IMR-90 (cell line): ENCODE results near the gene ARHGAP15. TPM values are rescaled to one million over a fixed set of nuclear protein-coding genes. Genes with fewer than 3 reads are reported as not detected.

ENCODE experiments used
- ATAC-seq: fragments of 200-7000 bp; cut with Tn5 transposase; 2 replicates; pipeline ENCODE4 v1.9.1; 2020; ENCODE audit warnings: low read depth, mild to moderate bottlenecking, moderate library complexity
- BruUV-seq: library from RNA; stranded (reverse); fragments of 400-500 nt; replicated peaks from 2 replicates; lab custom pipeline; 2021; lab: Mats Ljungman, UMichigan
- CTCF ChIA-PET: fragments of 300-600 bp; formaldehyde crosslinking; extraction: SDS; loops from one replicate; lab custom pipeline; 2021; ENCODE audit warnings: antibody characterized with exemption; lab: Yijun Ruan, JAX
- POLR2A ChIA-PET: fragments of 300-600 bp; sonication (Branson Sonifier 250); formaldehyde crosslinking; loops from one replicate; lab custom pipeline; 2022; ENCODE audit warnings: antibody characterized with exemption; ENCODE audit not compliant: unreplicated experiment; lab: Charles Lee
- DNase-seq: peaks from one replicate; pipeline ENCODE4 v3.0.0; 2013
- H2AFZ ChIP-seq: replicated peaks from 2 replicates; pipeline ENCODE3; 2013; ENCODE audit warnings: low read length, mild to moderate bottlenecking; ENCODE audit not compliant: poor library complexity
- H2AK5ac ChIP-seq: 2 replicates; pipeline ENCODE4 v1.6.1; 2013; ENCODE audit warnings: low read depth, low read length, inconsistent platforms
- H2AK9ac ChIP-seq: replicated peaks from 2 replicates; pipeline ENCODE3; 2013; ENCODE audit warnings: mild to moderate bottlenecking, low read depth, low read length, moderate library complexity; ENCODE audit not compliant: poor library complexity
- H2BK120ac ChIP-seq: 2 replicates; pipeline ENCODE4 v1.6.1; 2013; ENCODE audit warnings: low read depth, low read length, inconsistent platforms
- H2BK15ac ChIP-seq: 3 replicates; pipeline ENCODE4 v1.6.1; 2013; ENCODE audit warnings: low read depth, low read length, inconsistent platforms
- H2BK20ac ChIP-seq: 2 replicates; pipeline ENCODE4 v1.6.1; 2013; ENCODE audit warnings: low read depth, mild to moderate bottlenecking, inconsistent platforms, low read length, moderate library complexity
- H2BK5ac ChIP-seq: 2 replicates; pipeline ENCODE4 v1.6.1; 2013; ENCODE audit warnings: mild to moderate bottlenecking, low read depth, low read length, inconsistent platforms; ENCODE audit not compliant: poor library complexity, severe bottlenecking
- H3K14ac ChIP-seq: replicated peaks from 2 replicates; pipeline ENCODE4 v1.6.1; 2013; ENCODE audit warnings: low read depth, low read length, inconsistent platforms
- H3K18ac ChIP-seq: 2 replicates; pipeline ENCODE4 v1.6.1; 2013; ENCODE audit warnings: low read depth, low read length, control low read depth
- H3K23ac ChIP-seq: 2 replicates; pipeline ENCODE4 v1.6.1; 2013; ENCODE audit warnings: low read depth, low read length, inconsistent platforms
- H3K27ac ChIP-seq: 2 replicates; pipeline ENCODE4 v1.5.1; 2013; ENCODE audit warnings: mild to moderate bottlenecking, control low read depth, low read length; ENCODE audit not compliant: insufficient read depth
- H3K27me3 ChIP-seq: 2 replicates; pipeline ENCODE4 v1.6.1; 2013; ENCODE audit warnings: low read length; ENCODE audit not compliant: control insufficient read depth, insufficient read depth
- H3K36me3 ChIP-seq: 2 replicates; pipeline ENCODE4 v1.6.1; 2013; ENCODE audit warnings: low read length, mixed read lengths; ENCODE audit not compliant: control insufficient read depth, insufficient read depth
- H3K4ac ChIP-seq: 2 replicates; pipeline ENCODE4 v1.6.1; 2013; ENCODE audit warnings: low read depth, low read length, inconsistent platforms
- H3K4me1 ChIP-seq: 2 replicates; pipeline ENCODE4 v1.6.1; 2013; ENCODE audit warnings: low read length, mixed read lengths; ENCODE audit not compliant: control insufficient read depth, insufficient read depth
- H3K4me2 ChIP-seq: 2 replicates; pipeline ENCODE4 v1.6.1; 2013; ENCODE audit warnings: low read depth, mild to moderate bottlenecking, control low read depth, low read length, moderate library complexity
- H3K4me3 ChIP-seq: 2 replicates; pipeline ENCODE4 v1.5.1; 2013; ENCODE audit warnings: low read depth, mild to moderate bottlenecking, control low read depth, low read length, moderate library complexity; ENCODE audit not compliant: insufficient read depth
- H3K56ac ChIP-seq: 2 replicates; pipeline ENCODE4 v1.6.1; 2013; ENCODE audit warnings: low read length, inconsistent platforms; ENCODE audit not compliant: insufficient read depth; ENCODE audit errors: extremely low read depth
- H3K79me1 ChIP-seq, 2 experiments: 2 replicates each; pipeline ENCODE4 v1.6.1; 2013; ENCODE audit warnings: low read length in 2 of 2, inconsistent platforms in 1 of 2, low read depth in 1 of 2
- H3K9ac ChIP-seq: 2 replicates; pipeline ENCODE4 v1.6.1; 2013; ENCODE audit warnings: low read depth, low read length, control low read depth
- H3K9me1 ChIP-seq: 2 replicates; pipeline ENCODE4 v1.6.1; 2013; ENCODE audit warnings: low read length, inconsistent platforms; ENCODE audit not compliant: insufficient read depth
- H3K9me3 ChIP-seq: 2 replicates; pipeline ENCODE4 v1.6.1; 2013; ENCODE audit warnings: low read length; ENCODE audit not compliant: control insufficient read depth, insufficient read depth
- H4K20me1 ChIP-seq: 2 replicates; pipeline ENCODE4 v1.6.1; 2013; ENCODE audit warnings: low read length, inconsistent platforms; ENCODE audit not compliant: insufficient read depth
- H4K5ac ChIP-seq: 2 replicates; pipeline ENCODE4 v1.6.1; 2013; ENCODE audit warnings: mild to moderate bottlenecking, low read depth, low read length, control low read depth
- H4K8ac ChIP-seq, 2 experiments: 2 replicates each; pipeline ENCODE4 v1.6.1; 2013; ENCODE audit warnings: low read depth in 2 of 2, low read length in 2 of 2, control low read depth in 1 of 2, inconsistent platforms in 1 of 2
- H4K91ac ChIP-seq: 2 replicates; pipeline ENCODE4 v1.6.1; 2013; ENCODE audit warnings: low read depth, low read length, inconsistent platforms; ENCODE audit not compliant: insufficient read depth
- BHLHE40 ChIP-seq: fragments of 150-350 bp; IDR thresholded peaks from 2 replicates; pipeline ENCODE4 v1.6.1; 2016; ENCODE audit warnings: mild to moderate bottlenecking, low read depth, low read length
- CEBPB ChIP-seq: IDR thresholded peaks from 2 replicates; pipeline ENCODE4 v1.6.1; 2012; ENCODE audit warnings: low read depth, low read length, improper control_type of control experiment
- CHD1 ChIP-seq: IDR thresholded peaks from 2 replicates; pipeline ENCODE4 v1.6.1; 2012; ENCODE audit warnings: low read depth, low read length, improper control_type of control experiment
- CTCF ChIP-seq: conservative IDR thresholded peaks from 2 replicates; pipeline ENCODE4 v1.5.1; 2012; ENCODE audit warnings: mild to moderate bottlenecking, low read depth, low read length, improper control_type of control experiment
- FOS ChIP-seq: fragments of 150-350 bp; IDR thresholded peaks from 2 replicates; pipeline ENCODE4 v1.6.1; 2016; ENCODE audit warnings: low read depth, low read length
- MAFK ChIP-seq: IDR thresholded peaks from 2 replicates; pipeline ENCODE4 v1.6.1; 2012; ENCODE audit warnings: low read depth, low read length, improper control_type of control experiment
- MAZ ChIP-seq: IDR thresholded peaks from 2 replicates; pipeline ENCODE4 v1.6.1; 2012; ENCODE audit warnings: low read depth, mild to moderate bottlenecking, low read length, improper control_type of control experiment, moderate library complexity, borderline replicate concordance
- MXI1 ChIP-seq: IDR thresholded peaks from 2 replicates; pipeline ENCODE4 v1.6.1; 2012; ENCODE audit warnings: low read depth, mild to moderate bottlenecking, low read length, moderate library complexity, borderline replicate concordance
- NFE2L2 ChIP-seq: fragments of 150-350 bp; IDR thresholded peaks from 2 replicates; pipeline ENCODE4 v1.6.1; 2016; ENCODE audit warnings: low read depth, mild to moderate bottlenecking, low read length
- RAD21 ChIP-seq: IDR thresholded peaks from 2 replicates; pipeline ENCODE4 v1.6.1; 2012; ENCODE audit warnings: low read length, improper control_type of control experiment
- RCOR1 ChIP-seq: IDR thresholded peaks from 2 replicates; pipeline ENCODE4 v1.6.1; 2012; ENCODE audit warnings: mild to moderate bottlenecking, low read length, improper control_type of control experiment; ENCODE audit not compliant: insufficient replicate concordance
- RFX5 ChIP-seq: IDR thresholded peaks from 2 replicates; pipeline ENCODE4 v1.8.0; 2012; ENCODE audit warnings: low read depth, mild to moderate bottlenecking, low read length, moderate library complexity
- SMC3 ChIP-seq: fragments of 150-350 bp; IDR thresholded peaks from 2 replicates; pipeline ENCODE4 v1.6.1; 2016; ENCODE audit warnings: low read depth, mild to moderate bottlenecking, antibody characterized with exemption, low read length, moderate library complexity
- USF2 ChIP-seq: fragments of 150-350 bp; IDR thresholded peaks from 2 replicates; pipeline ENCODE4 v1.6.1; 2017; ENCODE audit warnings: mild to moderate bottlenecking, antibody characterized with exemption, low read length, low read depth
- WGBS, 2 experiments: methylation state at CpG; one replicate each; pipeline versions ENCODE4 v1.1.5 to v1.1.7; 2013; ENCODE audit warnings: missing lambda C conversion rate in 2 of 2; ENCODE audit not compliant: insufficient read length in 1 of 2; ENCODE audit errors: extremely low coverage in 2 of 2; 5-methylcytosine and 5-hydroxymethylcytosine counted together
- dilution Hi-C: fragments of 300-500 bp; cut with HindIII; formaldehyde crosslinking; loops from one replicate; pipeline ENCODE4 v1.14.3; 2018; ENCODE audit warnings: low sequenced_read_pairs; ENCODE audit not compliant: unreplicated experiment
- in situ Hi-C: fragments of 300-500 bp; cut with MboI; formaldehyde crosslinking; loops from 3 replicates; pipeline ENCODE4 v1.14.3; 2019; ENCODE audit warnings: low sequenced_read_pairs, inconsistent platforms, mixed read lengths
- intact Hi-C: fragments of 100-400 bp; cut with micrococcal nuclease; formaldehyde crosslinking; loops from 2 replicates; pipeline ENCODE4 v1.10.0; 2022
- polyA plus RNA-seq, 3 experiments: library from polyadenylated mRNA; depleted of rRNA; stranded (reverse); fragments of >200 nt; gene quantifications; 2 replicates each; pipeline ENCODE4 v1.2.3, GENCODE V29; 2012; ENCODE audit warnings: low replicate concordance in 1 of 3
- total RNA-seq: library from RNA; depleted of rRNA; stranded (reverse); fragments of >200 nt; gene quantifications from 2 replicates; pipeline ENCODE4 v1.2.3, GENCODE V29; 2012

ARHGAP15 gene
- total and polyA plus RNA-seq, 2 of the 4 experiments (the other 2 are of a cell fraction) = not detected

- intact Hi-C loops = no loop called here
- no peaks in the 10 kb centered on the region for H3K36me3 ChIP-seq
- H3K18ac ChIP-seq = no peak overlapping the region
- H3K23ac ChIP-seq = no peak overlapping the region
- dilution Hi-C loops = no loop called here
- no peak overlapping the region for H3K9ac ChIP-seq
- H2BK5ac ChIP-seq = no peak overlapping the region
- no peak overlapping the region for H3K14ac ChIP-seq
- H3K27me3 ChIP-seq = no peaks in the 10 kb centered on the region
- no peak overlapping the region for H3K4ac ChIP-seq
- POLR2A ChIA-PET = no interaction called here
- no peak overlapping the region for H3K4me3 ChIP-seq
- no peak overlapping the region for H2BK120ac ChIP-seq
- H2AK9ac ChIP-seq = no peak overlapping the region
- H4K8ac ChIP-seq = no peak overlapping the region
- H2AK5ac ChIP-seq = no peak overlapping the region
- no peak overlapping the region for H3K56ac ChIP-seq
- in situ Hi-C loops = no loop called here
- DNase-seq (no peak), ATAC-seq (no peak)
- no peak overlapping the region for H3K27ac ChIP-seq
- peaks cover 5% of the 10 kb centered on the region for H3K4me1 ChIP-seq
- no peak overlapping the region for H2BK15ac ChIP-seq
- H3K9me3 ChIP-seq = no peaks in the 10 kb centered on the region
- WGBS, 2 experiments = no CpG with 5 or more reads among the region's 2 CpGs
- no peak overlapping the region for H4K91ac ChIP-seq
- no peak overlapping the region for H3K4me2 ChIP-seq
- no peaks in the 10 kb centered on the region for H3K9me1 ChIP-seq
- H4K5ac ChIP-seq = no peak overlapping the region
- no peak overlapping the region for H2BK20ac ChIP-seq
- no peaks in the 10 kb centered on the region for H4K20me1 ChIP-seq
- H2AFZ ChIP-seq = no peak overlapping the region
- CTCF ChIA-PET = no interaction called here
- TF ChIP-seq CHD1 = no peak
- TF ChIP-seq RAD21 = no peak
- TF ChIP-seq BHLHE40 = no peak
- no peak for TF ChIP-seq USF2
- TF ChIP-seq CEBPB = no peak
- TF ChIP-seq RCOR1 = no peak
- TF ChIP-seq RFX5 = no peak
- TF ChIP-seq NFE2L2 = no peak
- no peak for TF ChIP-seq MAZ
- no peak for TF ChIP-seq CTCF
- no peak for TF ChIP-seq MXI1
- TF ChIP-seq FOS = no peak
- TF ChIP-seq MAFK = no peak
- TF ChIP-seq SMC3 = no peak
- H3K79me1 ChIP-seq = no peaks in the 10 kb centered on the region
- BruUV-seq = no TSS peak
Observed at GRCh38 chr2:143394062-143394461, 264.8 kb downstream of the ARHGAP15 start.
